ENCODE data around the gene GLYATL3.

Gene GLYATL3

GRCh38 chr6:49513153-49513989 is 13.6 kb downstream of the GLYATL3 start:
- no peak for DNase-seq (ENCODE audit: low read depth, low spot score)
- no peak overlapping the region for H3K27ac ChIP-seq

GRCh38 chr6:49514571-49515484 is 15.1 kb downstream of the GLYATL3 start:
- no peak for DNase-seq (ENCODE audit: low read depth, low spot score)
- peak overlapping the region; percentile 20 for H3K27ac ChIP-seq

DNA sequence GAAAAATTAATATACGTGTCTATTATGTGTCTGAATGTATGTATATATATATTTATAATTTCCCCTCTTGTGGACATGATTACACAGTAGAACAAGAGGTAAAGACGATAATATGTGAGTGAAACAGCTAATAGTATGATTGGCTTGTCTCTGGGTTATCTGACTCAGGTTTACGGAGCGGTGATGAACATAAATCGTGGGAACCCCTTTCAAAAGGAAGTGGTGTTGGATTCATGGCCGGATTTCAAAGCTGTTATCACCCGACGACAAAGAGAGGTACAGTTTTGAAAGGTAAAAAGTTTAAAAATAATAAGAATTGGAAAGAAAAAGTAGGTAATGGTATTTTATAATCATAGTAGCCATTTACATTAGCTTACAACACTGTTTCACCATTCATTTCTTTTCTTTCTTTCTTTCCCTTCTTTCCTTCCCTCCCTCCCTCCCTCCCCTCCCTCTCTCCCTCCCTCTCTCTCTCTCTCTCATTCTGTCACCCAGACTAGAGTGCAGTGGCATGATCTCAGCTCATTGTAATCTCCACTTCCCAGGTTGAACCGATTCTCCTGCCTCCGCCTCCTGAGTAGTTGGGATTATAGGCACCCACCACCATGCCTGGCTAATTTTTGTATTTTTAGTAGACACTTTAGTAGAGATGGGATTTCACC is 15.9 kb downstream of the GLYATL3 start:
- DNase-seq (ENCODE audit: low read depth, low spot score): no peak
- peak overlapping the region; percentile 20 for H3K27ac ChIP-seq

DNA sequence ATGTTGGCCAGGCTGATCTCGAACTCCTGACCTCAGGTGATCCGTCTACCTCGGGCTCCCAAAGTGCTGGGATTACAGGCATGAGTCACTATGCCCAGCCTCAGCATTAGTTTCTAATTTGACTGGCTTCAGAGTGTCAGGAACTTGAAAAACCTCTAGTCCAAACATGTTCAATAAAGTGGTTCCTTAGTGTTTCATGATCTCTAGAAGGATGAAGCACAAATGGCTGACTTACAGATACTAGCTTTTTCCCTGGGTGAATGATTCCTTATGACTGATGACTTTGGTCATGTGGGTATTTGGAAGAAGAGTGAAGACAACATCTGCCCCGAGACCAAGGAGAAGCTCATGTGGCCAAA is 16.4 kb downstream of the GLYATL3 start:
- H3K27ac ChIP-seq: peak overlapping the region; percentile 20
- DNase-seq (ENCODE audit: low read depth, low spot score): peak; percentile 36

- H3K27ac ChIP-seq: no peak overlapping the region
Measured at GRCh38 chr6:49517919-49518318, 18.2 kb downstream of the GLYATL3 start.

DNA sequence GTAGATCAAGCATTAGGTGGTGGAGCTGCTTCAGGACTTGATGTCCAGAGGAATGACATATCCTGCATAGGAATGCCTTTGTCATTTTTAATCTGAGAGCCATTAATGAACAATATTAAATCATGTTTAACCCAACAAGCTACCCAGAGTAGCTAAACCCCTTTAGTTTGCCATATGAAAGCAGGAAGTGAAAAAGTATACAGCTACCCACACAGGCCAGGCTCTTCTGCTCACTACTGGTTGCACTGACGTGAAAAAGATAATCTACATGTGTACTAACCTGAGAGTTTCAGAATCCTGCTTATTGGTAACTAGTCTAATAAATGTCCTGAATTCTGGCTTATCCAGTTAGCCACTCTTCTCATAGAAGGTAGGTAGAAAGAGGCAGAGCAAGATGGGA is 19.9 kb downstream of the GLYATL3 start:
- DNase-seq (ENCODE audit: low read depth, low spot score): no peak
- no peak overlapping the region for H3K27ac ChIP-seq

More at GRCh38 chr6:49517919-49518318, 18.2 kb downstream of the GLYATL3 start:
- DNase-seq (ENCODE audit: low read depth, low spot score): no peak

DNA sequence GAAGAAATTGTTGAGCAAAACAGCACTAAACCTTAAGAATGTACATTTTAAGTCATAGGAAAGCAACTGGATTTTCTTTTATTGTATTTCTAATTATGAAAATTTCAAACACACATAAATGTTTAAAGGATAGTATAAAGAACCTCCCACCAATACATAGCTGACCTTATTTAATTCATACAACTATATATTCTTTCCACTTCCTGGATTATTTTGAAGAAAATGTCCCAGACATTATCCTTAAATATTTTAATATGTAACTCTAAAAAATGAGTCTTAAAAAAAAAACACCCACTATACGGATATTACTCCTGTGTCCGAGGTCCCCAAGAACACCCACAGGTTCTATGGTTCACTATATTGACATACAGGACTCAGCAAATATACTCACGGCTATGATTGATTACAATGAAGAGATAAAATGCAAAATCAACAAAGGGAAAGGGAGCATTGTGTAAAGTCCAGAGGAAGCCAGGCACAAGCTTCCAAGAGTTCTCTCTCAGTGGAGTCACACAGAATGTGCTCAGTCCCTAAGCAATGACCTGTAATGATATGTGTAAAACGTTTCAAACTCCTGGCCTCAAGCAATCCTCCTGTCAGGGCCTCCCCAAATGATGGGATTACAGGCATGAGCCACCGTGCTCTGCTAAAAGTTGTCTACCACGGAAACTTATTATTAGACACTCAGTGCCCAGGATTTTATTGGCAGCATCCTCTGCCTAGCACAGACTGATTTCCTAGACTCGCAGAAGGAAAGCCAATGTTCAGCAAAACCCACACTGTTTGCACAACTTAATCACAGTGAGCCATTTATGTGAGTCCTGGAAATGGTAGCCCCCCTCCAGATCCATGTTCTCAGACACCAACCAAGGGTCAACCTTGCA is 23.2 kb downstream of the GLYATL3 start:
- no peak for DNase-seq (ENCODE audit: low read depth, low spot score)
- H3K27ac ChIP-seq: no peak overlapping the region

DNA sequence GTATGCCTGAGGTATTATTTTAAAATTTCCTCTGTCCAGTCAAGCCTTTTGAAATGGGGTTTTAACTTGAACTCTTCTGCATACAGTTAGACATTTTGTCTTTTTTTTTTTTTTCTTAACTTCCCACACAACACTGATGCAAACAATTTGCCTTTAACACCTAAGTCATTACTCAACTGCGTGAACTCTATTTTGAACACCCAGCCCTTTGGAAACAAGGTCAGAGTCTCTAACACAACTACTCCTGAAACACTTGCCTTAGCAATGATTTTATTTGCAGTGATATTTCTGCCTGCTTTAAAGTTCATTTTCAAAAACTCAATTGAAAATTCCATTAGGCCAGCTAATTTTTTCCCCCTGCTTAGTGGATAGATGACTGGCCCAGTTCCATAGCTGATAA is 24.2 kb downstream of the GLYATL3 start:
- H3K27ac ChIP-seq: no peak overlapping the region
- no peak for DNase-seq (ENCODE audit: low read depth, low spot score)

- no peak for DNase-seq (ENCODE audit: low read depth, low spot score)
Measured at GRCh38 chr6:49524541-49524940, 24.8 kb downstream of the GLYATL3 start.

DNA sequence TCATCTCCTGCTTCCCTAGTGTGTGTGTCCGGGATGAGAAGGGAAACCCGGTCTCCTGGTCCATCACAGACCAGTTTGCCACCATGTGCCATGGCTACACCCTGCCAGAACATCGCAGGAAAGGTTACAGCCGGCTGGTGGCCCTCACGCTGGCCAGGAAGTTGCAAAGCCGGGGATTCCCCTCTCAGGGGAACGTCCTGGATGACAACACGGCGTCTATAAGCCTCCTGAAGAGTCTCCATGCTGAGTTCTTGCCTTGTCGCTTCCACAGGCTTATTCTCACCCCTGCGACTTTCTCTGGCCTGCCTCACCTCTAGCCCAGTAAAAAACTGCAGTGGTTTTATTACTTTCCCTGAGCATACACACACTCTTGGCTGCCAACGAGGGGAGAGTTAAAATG is 26.9 kb downstream of the GLYATL3 start:
- no peak overlapping the region for H3K27ac ChIP-seq
- no peak for DNase-seq (ENCODE audit: low read depth, low spot score)

More at GRCh38 chr6:49524541-49524940, 24.8 kb downstream of the GLYATL3 start:
- H3K27ac ChIP-seq: no peak overlapping the region

DNA sequence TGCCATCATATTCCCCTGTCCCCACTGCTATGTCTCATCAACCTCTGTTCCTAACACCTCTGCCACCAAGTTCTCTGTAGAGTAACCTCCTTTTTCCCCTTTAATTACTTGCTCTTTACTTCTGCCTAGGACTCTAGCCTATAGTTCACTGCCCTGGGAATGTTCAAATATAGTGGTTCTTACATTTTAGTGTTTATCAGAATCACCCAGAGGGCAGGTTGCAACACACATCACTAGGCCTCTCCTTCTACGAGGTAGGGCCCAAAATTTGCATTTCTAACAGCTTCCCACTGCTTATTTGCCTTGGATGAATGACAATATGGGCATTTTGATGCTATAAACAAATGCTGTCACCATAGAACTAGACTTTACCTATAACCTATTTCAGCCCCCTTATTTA is 27.6 kb downstream of the GLYATL3 start:
- no peak for DNase-seq (ENCODE audit: low read depth, low spot score)
- no peak overlapping the region for H3K27ac ChIP-seq

DNA sequence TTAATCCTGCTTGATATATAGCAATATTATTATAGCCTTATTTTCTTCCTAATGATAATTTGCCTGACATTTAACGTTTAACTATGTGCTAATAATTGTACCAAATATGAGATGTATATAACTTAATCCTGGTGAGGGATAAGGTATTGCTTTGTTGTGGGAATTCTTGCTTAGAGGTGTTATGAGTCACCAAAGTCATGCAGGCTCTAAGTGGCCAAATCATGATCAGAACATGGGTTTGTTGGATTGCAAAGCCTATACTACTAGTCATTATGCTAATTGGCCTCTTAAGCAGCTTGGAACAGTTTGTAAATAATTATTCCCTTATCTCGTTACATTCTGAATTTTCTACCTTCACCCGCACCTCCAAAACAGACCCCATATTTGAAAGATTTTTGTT is 28.8 kb downstream of the GLYATL3 start:
- H3K27ac ChIP-seq: no peak overlapping the region
- no peak for DNase-seq (ENCODE audit: low read depth, low spot score)

DNA sequence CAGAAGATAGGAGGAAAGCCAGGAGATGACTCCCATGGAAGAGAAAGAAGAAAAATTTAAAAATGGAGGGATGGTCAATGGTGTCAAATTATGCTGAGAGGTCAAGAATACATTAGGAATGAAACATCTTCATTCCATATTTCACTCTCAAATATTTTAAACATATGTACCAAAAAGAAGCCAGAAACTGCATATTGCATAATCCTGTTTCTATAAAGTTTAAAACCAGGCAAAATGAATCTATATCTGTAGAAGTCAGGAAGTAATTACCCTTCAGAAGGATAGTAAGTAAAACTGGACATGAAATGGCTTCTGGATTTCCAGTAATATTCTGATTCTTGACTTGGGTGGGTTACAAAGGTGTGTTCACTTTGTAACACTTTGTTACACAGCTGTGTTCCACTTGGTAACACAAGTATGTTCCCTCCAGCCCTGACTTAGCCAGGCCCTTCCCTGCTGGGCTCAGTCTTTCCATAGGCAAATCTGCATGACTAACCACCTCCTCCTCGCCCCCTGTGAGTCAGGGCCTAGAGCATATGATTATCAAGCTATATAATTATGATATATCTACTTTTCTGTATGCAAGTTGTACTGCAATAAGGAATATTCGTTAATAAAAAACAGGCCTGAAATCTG is 30.5 kb downstream of the GLYATL3 start:
- no peak overlapping the region for H3K27ac ChIP-seq
- no peak for DNase-seq (ENCODE audit: low read depth, low spot score)

GRCh38 chr6:49531774-49532569 is 32.2 kb downstream of the GLYATL3 start:
- no peak overlapping the region for H3K27ac ChIP-seq
- DNase-seq (ENCODE audit: low read depth, low spot score): peak; percentile 18

DNA sequence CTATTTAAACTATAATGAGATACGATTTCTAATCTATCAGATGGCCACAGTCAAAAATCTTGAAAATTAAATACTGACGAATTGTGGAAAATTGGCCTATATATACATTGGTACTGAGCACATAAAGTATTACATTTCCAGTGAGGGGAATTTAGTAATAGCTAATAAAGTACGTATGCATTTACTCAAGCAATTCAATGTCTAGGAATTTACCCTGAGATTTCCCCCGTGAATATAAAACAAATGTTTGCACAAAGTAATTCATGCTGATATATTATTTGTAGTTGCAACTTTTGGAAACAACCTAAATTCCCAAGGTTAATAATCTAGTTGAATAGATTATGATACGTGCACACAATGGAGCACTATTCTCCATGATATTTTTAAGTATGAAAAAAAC is 36.1 kb downstream of the GLYATL3 start:
- no peak overlapping the region for H3K27ac ChIP-seq
- no peak for DNase-seq (ENCODE audit: low read depth, low spot score)

DNA sequence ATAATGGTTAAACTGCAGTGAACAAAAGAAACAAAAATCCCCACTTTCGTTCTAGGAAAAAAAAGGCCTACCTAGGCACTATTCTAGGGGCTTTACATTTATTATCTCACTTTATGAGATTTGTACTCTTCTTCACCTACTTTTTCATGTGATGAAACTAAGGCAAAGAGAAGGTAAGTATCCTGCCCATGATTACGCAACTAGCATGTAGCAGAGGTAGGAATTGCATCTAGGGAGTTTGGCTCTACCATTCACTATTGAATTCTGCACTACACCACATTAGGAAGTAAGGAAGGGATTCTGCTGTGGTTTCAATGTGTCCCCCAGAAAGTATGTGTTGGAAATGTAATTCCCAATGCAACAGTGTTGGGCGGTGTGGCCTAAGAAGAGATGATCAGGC is 39.4 kb downstream of the GLYATL3 start:
- no peak for DNase-seq (ENCODE audit: low read depth, low spot score)
- no peak overlapping the region for H3K27ac ChIP-seq

GRCh38 chr6:49540614-49541013 is 40.9 kb downstream of the GLYATL3 start:
- peak overlapping the region; percentile 89 for H3K27ac ChIP-seq
- DNase-seq (ENCODE audit: low read depth, low spot score): peak; percentile 48

GRCh38 chr6:49541210-49541724 is 41.5 kb downstream of the GLYATL3 start:
- DNase-seq (ENCODE audit: low read depth, low spot score): peak; percentile 90
- peak overlapping the region; percentile 89 for H3K27ac ChIP-seq

Data from epithelial cell of prostate (primary cell).